ENCODE measurements around the gene FOXD3. TPM values are rescaled to one million over a fixed set of nuclear protein-coding genes. Genes with fewer than 3 reads are reported as not detected.

FOXD3 gene
- total RNA-seq, 4 donors from 2014 or later: 15.9 to 37.6 (median 25.6) TPM

- H3K4me1 ChIP-seq: peaks cover 0 to 51% (median 3%) of the 10 kb centered on the region in 4 donors
- no peak for DNase-seq (ENCODE audit: low spot score in 2 of 2)
- TF ChIP-seq POLR2A (IDR thresholded peaks at IDR 0.05): peak; percentile 12 to 58
- TF ChIP-seq EP300 (IDR thresholded peaks at IDR 0.05): peak in 1 of 2 donors; percentile 65
- TF ChIP-seq CTCF (IDR thresholded peaks at IDR 0.05): peak; percentile 41 to 78 (median 68)
- peak overlapping the region; percentile 34 to 69 (median 38) for H3K4me3 ChIP-seq
- peak overlapping the region; percentile 67 to 99 (median 96) for H3K27ac ChIP-seq
- no peaks in the 10 kb centered on the region for H3K9me3 ChIP-seq
- peaks cover 6 to 74% of the 10 kb centered on the region in 2 donors for H3K27me3 ChIP-seq
- 2 to 3% methylated on average over 30 to 51 of the region's 80 CpGs for WGBS, 2 donors
- H3K36me3 ChIP-seq: no peaks in the 10 kb centered on the region
Measured at GRCh38 chr1:63316984-63317816, 5.2 kb upstream of the FOXD3 start.

- Histone ChIP-seq H3K27me3 (peaks cover 6 to 80% of the 10 kb centered on the region in 2 donors), H3K27ac (peak overlapping the region; percentile 67 to 99 (median 96)), H3K4me1 (peaks cover 0 to 57% (median 8%) of the 10 kb centered on the region in 4 donors), H3K4me3 (peak overlapping the region; percentile 34 to 69 (median 38)), H3K9me3 (no peaks in the 10 kb centered on the region), H3K36me3 (no peaks in the 10 kb centered on the region)
- no peak for DNase-seq (ENCODE audit: low spot score in 2 of 2)
- TF ChIP-seq POLR2A (IDR thresholded peaks at IDR 0.05): no peak
- no peak for TF ChIP-seq CTCF (IDR thresholded peaks at IDR 0.05)
- 8 to 9% methylated on average over 14 of the region's 14 CpGs for WGBS, 2 donors
Measured at GRCh38 chr1:63317817-63318152, 4.6 kb upstream of the FOXD3 start.

- Histone ChIP-seq H3K4me1 (peaks cover 0 to 63% (median 11%) of the 10 kb centered on the region in 4 donors), H3K27me3 (peaks cover 6 to 84% of the 10 kb centered on the region in 2 donors), H3K27ac (peak overlapping the region; percentile 67 to 99 (median 96)), H3K4me3 (peak overlapping the region in 3 of 4 donors; percentile 8 to 69 (median 42)), H3K9me3 (no peaks in the 10 kb centered on the region), H3K36me3 (no peaks in the 10 kb centered on the region)
- TF ChIP-seq CTCF (IDR thresholded peaks at IDR 0.05) (no peak), POLR2A (IDR thresholded peaks at IDR 0.05) (no peak), EP300 (IDR thresholded peaks at IDR 0.05) (no peak)
- no peak for DNase-seq (ENCODE audit: low spot score in 2 of 2)
- WGBS, 2 donors: 29 to 31% methylated on average over 28 of the region's 28 CpGs
Measured at GRCh38 chr1:63318201-63318979, 4.0 kb upstream of the FOXD3 start.

- no peak for DNase-seq (ENCODE audit: low spot score in 2 of 2)
- Histone ChIP-seq H3K27ac (peak overlapping the region; percentile 93 to 99 (median 96)), H3K4me3 (peak overlapping the region; percentile 10 to 69 (median 32)), H3K27me3 (peaks cover 6 to 91% of the 10 kb centered on the region in 2 donors), H3K36me3 (peaks cover 0 to 3% (median 0%) of the 10 kb centered on the region in 3 donors), H3K4me1 (peaks cover 0 to 69% (median 11%) of the 10 kb centered on the region in 4 donors), H3K9me3 (no peaks in the 10 kb centered on the region)
- WGBS, 2 donors: 10 to 17% methylated on average over 44 to 60 of the region's 60 CpGs
- TF ChIP-seq EP300 (IDR thresholded peaks at IDR 0.05) (peak in 1 of 2 donors; percentile 16), POLR2A (IDR thresholded peaks at IDR 0.05) (no peak)
Measured at GRCh38 chr1:63319046-63320021, 3.0 kb upstream of the FOXD3 start.
